Liver (tissue), 3 donors: ENCODE measurements around the gene SOX6.

ENCODE experiments used
- CTCF ChIP-seq: fragments of 150-350 bp; IDR thresholded peaks from 2 replicates; pipeline ENCODE4 v1.5.1; 2017; ENCODE audit warnings: improper control_type of control experiment, low read depth, low read length; ENCODE audit not compliant: missing input control
- TAF1 ChIP-seq: conservative IDR thresholded peaks from 2 replicates; pipeline ENCODE4 v1.6.1; 2016; ENCODE audit warnings: antibody characterized with exemption, mild to moderate bottlenecking
- donor health status: healthy.
- donor health status: healthy.

- TF ChIP-seq CTCF, result no peak
- no peak for TF ChIP-seq TAF1
Measured at GRCh38 chr11:15943418-15944197, 412.7 kb downstream of the SOX6 start.
